Measurements from ENCODE around the gene SSH2.

DNA sequence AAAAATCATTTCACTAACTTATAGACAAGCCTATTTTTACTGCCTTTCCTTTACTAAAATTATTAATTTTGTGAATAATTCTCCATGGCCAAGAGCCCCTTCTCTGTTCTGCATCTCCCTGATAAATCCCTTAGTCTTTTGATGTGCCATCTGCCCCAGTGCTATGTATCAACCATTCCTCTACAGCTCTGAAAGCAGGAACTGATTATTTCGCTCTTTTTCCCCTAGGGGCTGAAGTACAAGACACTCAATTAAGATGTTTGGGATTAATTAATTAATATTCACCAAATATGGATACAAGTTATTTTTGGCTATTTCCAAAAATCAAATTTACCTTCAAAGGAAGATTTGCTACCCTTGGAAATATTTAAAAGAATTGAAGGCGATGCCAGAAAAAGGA is 26.6 kb downstream of the SSH2 start:
- TF ChIP-seq ZC3H10 (CRISPR knock-in tag; IDR thresholded peaks at IDR 0.05) = no peak
- TF ChIP-seq CSRNP3 (CRISPR knock-in tag; IDR thresholded peaks at IDR 0.05) = no peak
- TF ChIP-seq CSDC2 (CRISPR knock-in tag; IDR thresholded peaks at IDR 0.05) = no peak
- TF ChIP-seq, protein P1, sequence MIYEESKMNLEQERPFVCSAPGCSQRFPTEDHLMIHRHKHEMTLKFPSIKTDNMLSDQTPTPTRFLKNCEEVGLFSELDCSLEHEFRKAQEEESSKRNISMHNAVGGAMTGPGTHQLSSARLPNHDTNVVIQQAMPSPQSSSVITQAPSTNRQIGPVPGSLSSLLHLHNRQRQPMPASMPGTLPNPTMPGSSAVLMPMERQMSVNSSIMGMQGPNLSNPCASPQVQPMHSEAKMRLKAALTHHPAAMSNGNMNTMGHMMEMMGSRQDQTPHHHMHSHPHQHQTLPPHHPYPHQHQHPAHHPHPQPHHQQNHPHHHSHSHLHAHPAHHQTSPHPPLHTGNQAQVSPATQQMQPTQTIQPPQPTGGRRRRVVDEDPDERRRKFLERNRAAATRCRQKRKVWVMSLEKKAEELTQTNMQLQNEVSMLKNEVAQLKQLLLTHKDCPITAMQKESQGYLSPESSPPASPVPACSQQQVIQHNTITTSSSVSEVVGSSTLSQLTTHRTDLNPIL (CRISPR knock-in tag; IDR thresholded peaks at IDR 0.05; ENCODE audit: low read depth) = no peak
- TF ChIP-seq ZNF8 (CRISPR knock-in tag; IDR thresholded peaks at IDR 0.05) = no peak
- TF ChIP-seq PPARA (CRISPR knock-in tag; IDR thresholded peaks at IDR 0.05; ENCODE audit: borderline replicate concordance) = no peak
- no peak for TF ChIP-seq ZNF70 (CRISPR knock-in tag; IDR thresholded peaks at IDR 0.05)
- no peak for TF ChIP-seq BACH2 (CRISPR knock-in tag; IDR thresholded peaks at IDR 0.05; ENCODE audit: borderline replicate concordance)
- TF ChIP-seq ZNF565 (CRISPR knock-in tag; conservative IDR thresholded peaks at IDR 0.05; ENCODE audit: low read depth) = no peak
- no peak for TF ChIP-seq ZFP30 (CRISPR knock-in tag; IDR thresholded peaks at IDR 0.05)
- TF ChIP-seq TCF4 (CRISPR knock-in tag; IDR thresholded peaks at IDR 0.05; ENCODE audit: borderline replicate concordance) = no peak
- no peak for TF ChIP-seq GLIS3 (CRISPR knock-in tag; IDR thresholded peaks at IDR 0.05)
- TF ChIP-seq PATZ1 (CRISPR knock-in tag; IDR thresholded peaks at IDR 0.05; ENCODE audit: borderline replicate concordance) = no peak
- TF ChIP-seq ZFP3 (CRISPR knock-in tag; IDR thresholded peaks at IDR 0.05) = no peak
